Measurements from ENCODE around the gene RIPK1. TPM values are rescaled to one million over a fixed set of nuclear protein-coding genes. Genes with fewer than 3 reads are reported as not detected.
"Not testable (repeated sequence)": the region's sequence is repeated elsewhere in the genome, so short reads cannot be mapped to it uniquely, and the experiment has no call there.

RIPK1 gene
- total RNA-seq, 1 donor from 2014 or later = 14.7 TPM

DNA sequence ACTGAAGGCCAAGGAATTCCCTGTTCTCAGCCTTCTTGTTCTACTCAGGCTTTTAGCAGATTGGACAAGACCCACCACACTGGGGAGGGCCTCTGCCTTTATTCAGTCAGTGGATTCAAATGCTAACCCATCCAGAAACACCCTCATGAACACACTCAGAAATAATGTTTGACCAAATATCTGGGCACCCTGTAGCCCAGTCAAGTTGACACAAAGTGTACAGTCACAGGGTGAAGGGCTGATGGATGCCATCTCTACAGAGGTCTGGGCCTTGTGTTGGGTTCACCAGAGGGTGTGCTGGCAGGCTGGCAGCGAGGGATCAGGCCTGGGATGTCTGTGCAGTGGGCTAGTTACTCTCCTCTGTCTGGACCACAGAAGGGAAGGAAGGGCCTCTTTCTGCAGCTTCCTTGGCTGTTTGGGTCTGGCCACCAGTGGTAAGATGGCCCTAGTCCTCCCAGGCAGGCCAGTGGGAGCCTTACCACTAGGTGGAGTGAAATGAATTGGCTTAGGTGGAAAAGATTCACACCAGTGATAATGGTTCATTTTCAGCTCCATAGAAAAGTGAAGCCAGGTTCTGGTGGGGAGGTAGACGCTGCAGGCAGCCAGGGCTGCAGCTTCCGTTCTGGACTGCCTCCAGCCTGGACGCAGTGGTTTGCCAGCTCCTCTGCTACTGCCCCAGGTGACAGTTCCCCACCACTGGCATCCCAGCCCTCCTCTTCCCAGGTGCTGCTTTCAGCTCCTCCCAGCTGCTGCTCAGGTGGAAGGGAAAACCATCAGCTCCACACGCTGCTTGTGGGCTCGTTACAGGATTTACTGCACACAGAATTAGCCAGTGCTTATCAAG is 79.8 kb downstream of the RIPK1 start:
- H3K27ac Mint-ChIP-seq = no peak overlapping the region
- H3K36me3 Mint-ChIP-seq = peaks cover 33% of the 10 kb centered on the region
- no peak overlapping the region for H3K4me3 Mint-ChIP-seq
- no peak for DNase-seq (ENCODE audit: extremely low spot score, unreplicated experiment)
- no peaks in the 10 kb centered on the region for H3K27me3 Mint-ChIP-seq
- no peaks in the 10 kb centered on the region for H3K4me1 Mint-ChIP-seq (ENCODE audit: unreplicated experiment)
- H3K9me3 Mint-ChIP-seq = no peaks in the 10 kb centered on the region
- TF ChIP-seq, protein P1, sequence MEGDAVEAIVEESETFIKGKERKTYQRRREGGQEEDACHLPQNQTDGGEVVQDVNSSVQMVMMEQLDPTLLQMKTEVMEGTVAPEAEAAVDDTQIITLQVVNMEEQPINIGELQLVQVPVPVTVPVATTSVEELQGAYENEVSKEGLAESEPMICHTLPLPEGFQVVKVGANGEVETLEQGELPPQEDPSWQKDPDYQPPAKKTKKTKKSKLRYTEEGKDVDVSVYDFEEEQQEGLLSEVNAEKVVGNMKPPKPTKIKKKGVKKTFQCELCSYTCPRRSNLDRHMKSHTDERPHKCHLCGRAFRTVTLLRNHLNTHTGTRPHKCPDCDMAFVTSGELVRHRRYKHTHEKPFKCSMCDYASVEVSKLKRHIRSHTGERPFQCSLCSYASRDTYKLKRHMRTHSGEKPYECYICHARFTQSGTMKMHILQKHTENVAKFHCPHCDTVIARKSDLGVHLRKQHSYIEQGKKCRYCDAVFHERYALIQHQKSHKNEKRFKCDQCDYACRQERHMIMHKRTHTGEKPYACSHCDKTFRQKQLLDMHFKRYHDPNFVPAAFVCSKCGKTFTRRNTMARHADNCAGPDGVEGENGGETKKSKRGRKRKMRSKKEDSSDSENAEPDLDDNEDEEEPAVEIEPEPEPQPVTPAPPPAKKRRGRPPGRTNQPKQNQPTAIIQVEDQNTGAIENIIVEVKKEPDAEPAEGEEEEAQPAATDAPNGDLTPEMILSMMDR (conservative IDR thresholded peaks at IDR 0.05) = peak; percentile 31

DNA sequence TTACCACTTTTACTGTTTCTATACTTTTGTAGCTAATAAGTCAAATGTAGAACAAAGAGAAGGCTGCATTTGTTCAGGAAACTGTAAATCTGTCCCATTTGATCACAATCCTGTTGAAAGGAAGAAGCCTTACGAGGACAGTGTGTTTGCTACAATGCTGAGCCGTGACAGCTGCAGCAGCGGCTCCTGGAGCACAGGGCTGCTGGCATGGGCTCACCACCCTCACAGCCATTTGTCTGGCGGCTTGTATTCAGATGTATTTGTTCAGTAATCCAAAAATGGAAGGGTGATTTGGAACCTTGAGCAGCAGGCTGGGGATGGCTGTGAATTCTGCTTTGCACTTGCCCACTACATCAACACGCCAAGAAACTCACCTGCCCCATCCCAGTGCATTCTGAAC is 83.4 kb downstream of the RIPK1 start:
- H3K9me3 Mint-ChIP-seq = no peaks in the 10 kb centered on the region
- peaks cover 3% of the 10 kb centered on the region for H3K27me3 Mint-ChIP-seq
- peaks cover 6% of the 10 kb centered on the region for H3K4me1 Mint-ChIP-seq (ENCODE audit: unreplicated experiment)
- no peak overlapping the region for H3K4me3 Mint-ChIP-seq
- DNase-seq (ENCODE audit: extremely low spot score, unreplicated experiment) = no peak
- no peak overlapping the region for H3K27ac Mint-ChIP-seq
- TF ChIP-seq, protein P1 (conservative IDR thresholded peaks at IDR 0.05) = no peak
- H3K36me3 Mint-ChIP-seq = peaks cover 26% of the 10 kb centered on the region

DNA sequence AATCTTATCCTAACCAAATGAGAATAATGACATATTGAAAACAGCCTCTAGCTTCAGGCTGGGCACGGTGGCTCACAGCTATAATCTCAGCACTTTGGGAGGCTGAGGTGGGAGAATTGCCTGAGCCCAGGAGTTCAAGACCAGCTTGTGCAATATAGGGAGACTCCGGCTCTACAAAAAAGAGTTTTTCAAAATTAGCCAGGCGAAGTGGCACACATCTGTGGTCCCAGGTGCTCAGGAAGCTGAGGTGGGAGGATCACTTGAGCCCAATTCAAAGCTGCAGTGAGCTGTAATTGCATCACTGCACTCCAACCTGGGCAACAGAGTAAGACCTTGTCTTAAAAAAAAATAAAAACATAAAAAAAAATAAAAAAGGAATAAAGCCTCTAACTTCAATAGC is 84.4 kb downstream of the RIPK1 start:
- no peaks in the 10 kb centered on the region for H3K9me3 Mint-ChIP-seq
- H3K4me3 Mint-ChIP-seq = no peak overlapping the region
- peaks cover 3% of the 10 kb centered on the region for H3K27me3 Mint-ChIP-seq
- peaks cover 20% of the 10 kb centered on the region for H3K36me3 Mint-ChIP-seq
- TF ChIP-seq, protein P1 (conservative IDR thresholded peaks at IDR 0.05) = no peak
- peaks cover 6% of the 10 kb centered on the region for H3K4me1 Mint-ChIP-seq (ENCODE audit: unreplicated experiment)
- no peak overlapping the region for H3K27ac Mint-ChIP-seq
- DNase-seq (ENCODE audit: extremely low spot score, unreplicated experiment) = no peak

DNA sequence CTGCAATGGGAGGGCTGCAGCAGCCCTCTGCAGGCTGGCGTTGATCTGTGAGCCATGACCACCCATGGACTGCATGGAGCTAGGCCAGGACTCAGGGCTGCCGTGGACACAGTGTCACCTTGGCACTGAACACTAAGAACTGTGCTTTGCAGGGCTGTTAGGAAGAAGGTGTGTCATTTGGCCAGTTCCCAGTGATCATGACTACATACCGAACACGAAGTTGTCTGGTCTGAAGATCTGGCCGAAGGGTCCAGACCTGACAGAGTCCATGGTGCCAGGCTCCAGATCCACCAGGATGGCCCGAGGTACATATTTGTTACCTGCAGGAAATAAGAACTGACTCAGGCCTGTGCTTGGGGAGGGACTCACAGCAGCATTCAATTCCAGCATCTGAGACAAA is 87.1 kb downstream of the RIPK1 start:
- peaks cover 13% of the 10 kb centered on the region for H3K27me3 Mint-ChIP-seq
- H3K4me1 Mint-ChIP-seq (ENCODE audit: unreplicated experiment) = peaks cover 14% of the 10 kb centered on the region
- not testable (repeated sequence) for H3K9me3 Mint-ChIP-seq; DNase-seq (ENCODE audit: extremely low spot score, unreplicated experiment)
- peak overlapping the region; percentile 46 for H3K27ac Mint-ChIP-seq
- peak overlapping the region; percentile 95 for H3K4me3 Mint-ChIP-seq
- H3K36me3 Mint-ChIP-seq = peaks cover 23% of the 10 kb centered on the region

DNA sequence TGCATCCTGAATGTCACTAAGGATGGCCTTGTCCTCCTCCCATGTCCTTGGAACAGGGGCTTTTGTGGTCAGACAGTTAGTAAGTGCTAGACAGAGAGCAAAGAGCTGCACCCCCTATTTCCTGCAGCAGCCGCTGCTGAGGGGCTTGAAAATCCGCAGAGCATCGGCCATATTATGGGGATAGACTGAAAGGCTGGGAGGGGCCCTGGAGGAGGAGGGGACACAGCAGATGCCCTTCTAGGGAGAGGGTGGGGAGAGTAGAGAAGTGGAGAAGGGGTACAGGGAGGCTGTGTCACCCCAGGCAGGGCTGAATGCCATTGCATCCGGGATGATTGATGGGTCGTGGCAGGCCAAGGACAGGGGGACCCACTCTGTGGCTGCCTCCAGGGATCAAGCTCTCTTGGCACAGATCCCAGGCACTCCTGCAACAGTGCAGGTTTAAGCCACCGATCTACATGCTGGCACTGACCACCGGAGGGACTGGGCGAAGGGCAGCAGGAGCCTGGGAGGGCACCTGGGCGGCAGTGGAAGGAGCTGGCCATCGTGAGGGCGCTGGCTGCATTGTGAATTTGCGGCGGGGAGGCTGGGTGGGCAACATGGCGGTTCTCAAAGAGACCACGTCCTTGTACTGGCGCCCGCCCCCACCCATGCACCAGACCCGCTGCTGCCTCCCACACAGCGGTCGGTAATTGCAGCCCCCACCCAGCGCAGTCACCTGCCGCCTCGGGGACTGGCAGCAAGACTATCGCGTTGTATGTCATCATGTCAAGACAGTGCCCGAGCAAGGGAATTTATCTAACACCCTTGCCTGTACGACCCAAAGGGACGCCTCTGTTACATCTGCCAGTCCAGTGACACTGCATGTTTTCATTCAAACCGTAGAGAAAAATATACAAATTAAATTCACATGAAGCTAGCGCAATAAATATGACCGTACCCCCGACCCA is 88.2 kb downstream of the RIPK1 start:
- not testable (repeated sequence) for DNase-seq (ENCODE audit: extremely low spot score, unreplicated experiment)
- Mint-ChIP-seq H3K4me1 (ENCODE audit: unreplicated experiment) (peaks cover 14% of the 10 kb centered on the region), H3K27ac (peak overlapping the region; percentile 92)

DNA sequence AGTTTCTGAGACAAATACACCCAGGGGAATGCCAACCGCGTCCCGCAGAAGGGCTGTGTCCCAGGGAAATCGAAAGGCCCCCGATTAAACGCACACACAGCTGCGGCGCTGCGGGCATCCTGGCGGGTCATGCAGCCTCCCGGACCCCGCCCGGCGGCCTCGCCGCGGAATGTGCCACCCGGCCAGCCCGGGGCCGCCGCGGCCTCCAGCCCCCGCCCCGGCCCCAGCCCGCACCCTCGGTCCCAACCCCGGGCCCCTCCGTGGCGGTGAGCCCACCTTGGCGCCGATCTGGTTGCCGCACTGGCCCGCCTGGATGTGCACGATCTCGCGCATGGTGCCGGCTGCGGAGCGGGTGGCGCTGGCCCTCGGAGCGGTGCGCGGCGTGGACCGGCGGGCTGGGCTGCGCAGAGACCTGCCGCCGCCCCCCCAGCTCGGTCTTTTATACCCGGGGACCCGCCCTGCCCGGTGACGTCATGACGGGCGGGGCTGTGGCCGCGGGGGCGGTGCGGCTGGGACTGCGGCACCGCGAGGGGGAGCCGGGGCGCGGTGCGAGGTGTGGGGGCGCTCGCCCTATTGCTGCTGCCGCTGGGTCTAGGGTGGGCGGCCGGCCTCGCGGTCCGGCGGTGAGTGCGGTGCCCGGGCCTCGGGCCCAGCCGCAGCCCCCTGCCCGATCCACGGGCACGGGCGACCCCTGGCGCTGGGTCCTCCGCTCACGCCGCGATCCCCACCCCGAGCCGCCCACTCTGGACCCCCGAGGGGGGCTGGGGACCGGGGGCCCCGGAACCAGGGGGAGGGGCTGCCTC is 89.0 kb downstream of the RIPK1 start, which contains the start of gene TUBB2A:
Gene TUBB2A (minus strand): TSS at position 414 of the 803 bp plus-strand sequence. CDS start 81 bp downstream, at position 333.
- Mint-ChIP-seq H3K27ac (peak within 1 kb of the TSS; percentile 92), H3K36me3 (peaks cover 9% of the 10 kb centered on the region), H3K4me3 (peak within 1 kb of the TSS; percentile 95), H3K4me1 (ENCODE audit: unreplicated experiment) (peaks cover 19% of the 10 kb centered on the region), H3K9me3 (no peaks in the 10 kb centered on the region), H3K27me3 (peaks cover 23% of the 10 kb centered on the region)
- TF ChIP-seq, protein P1 (conservative IDR thresholded peaks at IDR 0.05) = peak; percentile 63
- DNase-seq (ENCODE audit: extremely low spot score, unreplicated experiment) = peak; percentile 87

More for the DNA sequence above, 88.2 kb downstream of the RIPK1 start:
- Mint-ChIP-seq H3K27me3 (peaks cover 18% of the 10 kb centered on the region), H3K4me3 (peak overlapping the region; percentile 95), H3K36me3 (peaks cover 14% of the 10 kb centered on the region)
- not testable (repeated sequence) for H3K9me3 Mint-ChIP-seq
